AG10803 (cell line): Measurements from ENCODE around the gene STARD9.

Source experiments
- DNase-seq: peaks from one replicate; pipeline ENCODE4 v3.0.0; 2010; ENCODE audit warnings: low read depth
- H3K4me3 ChIP-seq: 2 replicates; pipeline ENCODE4 v1.5.1; 2011; ENCODE audit warnings: mild to moderate bottlenecking, low read length, control low read depth
- CTCF ChIP-seq: conservative IDR thresholded peaks from 2 replicates; pipeline ENCODE4 v1.5.1; 2011; ENCODE audit warnings: mild to moderate bottlenecking, low read length, control low read depth, inconsistent platforms

STARD9 gene

DNA sequence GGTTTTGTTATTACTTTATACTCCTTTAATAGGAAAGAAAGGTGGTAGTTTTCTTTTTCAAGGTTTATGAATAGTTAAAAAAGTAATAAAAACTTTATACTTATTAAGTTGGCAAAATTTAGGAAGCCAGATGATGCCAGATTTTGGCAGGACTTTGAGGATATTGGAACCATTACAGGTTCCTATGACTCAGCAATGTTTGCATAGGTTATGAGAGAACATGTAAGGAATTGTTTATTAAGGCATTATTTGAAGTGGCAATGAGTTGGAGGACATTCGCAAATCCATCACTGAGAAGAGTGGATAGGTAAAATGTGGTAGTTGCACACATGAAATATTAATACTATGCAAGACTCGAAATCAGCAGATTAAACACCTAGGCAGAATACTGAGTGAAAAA, 131.7 kb downstream of the STARD9 start:
- TF ChIP-seq CTCF: no peak
- no peak overlapping the region for H3K4me3 ChIP-seq
- DNase-seq: peak; percentile 34

GRCh38 chr15:42707873-42708544, 132.6 kb downstream of the STARD9 start:
- DNase-seq: no peak
- no peak for TF ChIP-seq CTCF
- no peak overlapping the region for H3K4me3 ChIP-seq

- no peak for TF ChIP-seq CTCF
- DNase-seq: peak; percentile 33
- H3K4me3 ChIP-seq: no peak overlapping the region
Measured at GRCh38 chr15:42710662-42711061, 135.3 kb downstream of the STARD9 start.

DNA sequence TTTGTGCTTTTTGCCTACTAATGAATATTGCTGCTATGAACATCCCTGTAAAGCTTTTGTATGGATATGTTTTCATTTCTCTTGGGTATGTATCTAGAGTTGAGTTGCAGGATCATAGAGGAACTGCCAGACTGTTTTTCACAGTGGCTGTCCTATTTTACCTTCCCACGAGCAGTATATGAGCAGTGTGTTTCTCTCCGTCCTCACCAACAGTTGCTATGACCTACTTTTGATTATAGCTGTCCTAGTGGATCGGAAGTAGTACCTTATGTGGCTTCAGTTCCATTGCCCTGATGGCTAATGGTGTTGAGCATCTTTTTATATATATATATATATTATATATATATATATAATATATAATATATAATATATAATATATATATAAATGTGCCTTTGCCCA, 136.3 kb downstream of the STARD9 start:
- no peak for DNase-seq
- TF ChIP-seq CTCF: no peak

GRCh38 chr15:42712584-42712983, 137.2 kb downstream of the STARD9 start:
- DNase-seq: no peak
- TF ChIP-seq CTCF: no peak
- H3K4me3 ChIP-seq: no peak overlapping the region

More for the DNA sequence above, 136.3 kb downstream of the STARD9 start:
- no peak overlapping the region for H3K4me3 ChIP-seq

- DNase-seq: no peak
- TF ChIP-seq CTCF: no peak
- H3K4me3 ChIP-seq: no peak overlapping the region
Measured at GRCh38 chr15:42716125-42716524, 140.7 kb downstream of the STARD9 start.

DNA sequence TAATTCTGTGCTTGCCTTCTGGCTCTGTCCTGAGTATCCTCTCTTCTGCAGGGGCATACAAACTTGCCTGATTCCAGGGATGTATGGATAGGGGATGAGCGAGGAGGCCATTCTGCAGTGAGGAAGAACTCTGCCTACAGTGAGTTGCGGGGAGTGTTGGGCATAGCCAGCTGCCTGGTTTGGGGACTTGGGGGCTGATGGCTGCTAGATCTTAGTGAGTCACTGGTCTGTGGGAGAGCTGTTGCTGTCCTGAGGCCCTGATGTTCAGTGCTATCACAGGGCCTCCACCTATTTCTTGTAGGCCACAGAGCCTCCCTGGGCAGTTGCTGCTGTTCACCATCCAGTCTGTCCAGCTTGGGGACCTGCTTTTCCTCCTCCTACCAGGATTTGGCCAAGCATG, 141.2 kb downstream of the STARD9 start:
- no peak for TF ChIP-seq CTCF
- DNase-seq: peak; percentile 7
- H3K4me3 ChIP-seq: no peak overlapping the region
